A549 (cell line): ENCODE results near the gene FBXO34.

Experiments
- CEBPB ChIP-seq, 2 experiments: fragments of >200 bp in 1 of 2; sonication (Bioruptor Twin) in 1 of 2; formaldehyde crosslinking in 1 of 2; IDR thresholded peaks; 2 replicates each; pipeline ENCODE4 v1.6.1; 2012 to 2016
- EHMT2 ChIP-seq: fragments of 200-600 bp; sonication (generic); IDR thresholded peaks from 2 replicates; pipeline ENCODE4 v1.6.1; 2016; ENCODE audit warnings: antibody characterized with exemption, low read depth, mild to moderate bottlenecking, moderate library complexity
- EP300 ChIP-seq, 2 experiments: fragments of >200 bp; sonication (Bioruptor Twin); formaldehyde crosslinking; IDR thresholded peaks; 2 replicates in 1 of 2; 3 replicates in 1 of 2; pipeline ENCODE4 v1.6.1; 2016 to 2017
- HDAC2 ChIP-seq: fragments of 200-600 bp; sonication (generic); IDR thresholded peaks from 2 replicates; pipeline ENCODE4 v1.6.1; 2016
- JUN ChIP-seq, 2 experiments: fragments of >200 bp; sonication (Bioruptor Twin); formaldehyde crosslinking; IDR thresholded peaks; 2 replicates in 1 of 2; 3 replicates in 1 of 2; pipeline ENCODE4 v1.6.1; 2016 to 2017
- POLR2A ChIP-seq: IDR thresholded peaks from 2 replicates; pipeline ENCODE4 v1.6.1; 2012; ENCODE audit warnings: mild to moderate bottlenecking, low read length
- REST ChIP-seq: fragments of 200-600 bp; sonication (generic); IDR thresholded peaks from 2 replicates; pipeline ENCODE4 v1.6.1; 2016; ENCODE audit warnings: antibody characterized with exemption, mild to moderate bottlenecking, moderate library complexity
- TFCP2L1 ChIP-seq: fragments of 250-450 bp; sonication (Bioruptor Pico); IDR thresholded peaks from 2 replicates; pipeline ENCODE4 v1.5.0; 2021; ENCODE audit warnings: mild to moderate bottlenecking
- ZNF302 ChIP-seq: fragments of 250-450 bp; sonication (Bioruptor Pico); IDR thresholded peaks from 2 replicates; pipeline ENCODE4 v1.9.0; 2021; ENCODE audit warnings: inconsistent platforms, mild to moderate bottlenecking, moderate library complexity
- TF ChIP-seq, protein P1 (sequence below): fragments of >200 bp; sonication (Bioruptor Twin); formaldehyde crosslinking; IDR thresholded peaks from 3 replicates; pipeline ENCODE4 v1.5.1; 2016
- TF ChIP-seq, protein P2 (sequence below): fragments of 150-350 bp; IDR thresholded peaks from 2 replicates; pipeline ENCODE4 v1.6.1; 2014; ENCODE audit warnings: low read depth, mild to moderate bottlenecking, low read length

GRCh38 chr14:55317542-55318306, 46.5 kb downstream of the FBXO34 start:
- TF ChIP-seq POLR2A (no peak), JUN (IDR thresholded peaks at IDR 0.05) (no peak), REST (no peak), EHMT2 (no peak), CEBPB (IDR thresholded peaks at IDR 0.05) (no peak), EP300 (IDR thresholded peaks at IDR 0.05) (no peak), ZNF302 (CRISPR knock-in tag) (no peak), TFCP2L1 (CRISPR knock-in tag) (no peak), HDAC2 (no peak)
- TF ChIP-seq, protein P1, sequence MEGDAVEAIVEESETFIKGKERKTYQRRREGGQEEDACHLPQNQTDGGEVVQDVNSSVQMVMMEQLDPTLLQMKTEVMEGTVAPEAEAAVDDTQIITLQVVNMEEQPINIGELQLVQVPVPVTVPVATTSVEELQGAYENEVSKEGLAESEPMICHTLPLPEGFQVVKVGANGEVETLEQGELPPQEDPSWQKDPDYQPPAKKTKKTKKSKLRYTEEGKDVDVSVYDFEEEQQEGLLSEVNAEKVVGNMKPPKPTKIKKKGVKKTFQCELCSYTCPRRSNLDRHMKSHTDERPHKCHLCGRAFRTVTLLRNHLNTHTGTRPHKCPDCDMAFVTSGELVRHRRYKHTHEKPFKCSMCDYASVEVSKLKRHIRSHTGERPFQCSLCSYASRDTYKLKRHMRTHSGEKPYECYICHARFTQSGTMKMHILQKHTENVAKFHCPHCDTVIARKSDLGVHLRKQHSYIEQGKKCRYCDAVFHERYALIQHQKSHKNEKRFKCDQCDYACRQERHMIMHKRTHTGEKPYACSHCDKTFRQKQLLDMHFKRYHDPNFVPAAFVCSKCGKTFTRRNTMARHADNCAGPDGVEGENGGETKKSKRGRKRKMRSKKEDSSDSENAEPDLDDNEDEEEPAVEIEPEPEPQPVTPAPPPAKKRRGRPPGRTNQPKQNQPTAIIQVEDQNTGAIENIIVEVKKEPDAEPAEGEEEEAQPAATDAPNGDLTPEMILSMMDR, result no peak
- TF ChIP-seq, protein P2, sequence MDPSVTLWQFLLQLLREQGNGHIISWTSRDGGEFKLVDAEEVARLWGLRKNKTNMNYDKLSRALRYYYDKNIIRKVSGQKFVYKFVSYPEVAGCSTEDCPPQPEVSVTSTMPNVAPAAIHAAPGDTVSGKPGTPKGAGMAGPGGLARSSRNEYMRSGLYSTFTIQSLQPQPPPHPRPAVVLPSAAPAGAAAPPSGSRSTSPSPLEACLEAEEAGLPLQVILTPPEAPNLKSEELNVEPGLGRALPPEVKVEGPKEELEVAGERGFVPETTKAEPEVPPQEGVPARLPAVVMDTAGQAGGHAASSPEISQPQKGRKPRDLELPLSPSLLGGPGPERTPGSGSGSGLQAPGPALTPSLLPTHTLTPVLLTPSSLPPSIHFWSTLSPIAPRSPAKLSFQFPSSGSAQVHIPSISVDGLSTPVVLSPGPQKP, result no peak
